Measurements from ENCODE around the gene UBE2M.

The UBE2M gene

GRCh38 chr19:58531034-58531840, 27.2 kb downstream of the UBE2M start:
- Histone ChIP-seq H3K4me3 (ENCODE audit: insufficient read depth, low read length, poor library complexity, severe bottlenecking) (no peak overlapping the region), H3K27ac (ENCODE audit: low read depth, low read length) (no peak overlapping the region), H2AFZ (ENCODE audit: low read depth, low read length, severe bottlenecking) (no peak overlapping the region), H3K36me3 (ENCODE audit: low read length) (no peaks in the 10 kb centered on the region), H3K9me3 (ENCODE audit: insufficient read depth, low read length) (no peaks in the 10 kb centered on the region), H3K79me2 (ENCODE audit: insufficient read depth, low read length) (no peaks in the 10 kb centered on the region), H3K4me2 (ENCODE audit: low read depth, low read length, poor library complexity, severe bottlenecking) (no peak overlapping the region), H3K27me3 (ENCODE audit: low read length) (no peaks in the 10 kb centered on the region), H3K9ac (ENCODE audit: low read length) (no peak overlapping the region), H4K20me1 (ENCODE audit: low read depth, low read length) (no peaks in the 10 kb centered on the region), H3K9me2 (replicated peaks; ENCODE audit: insufficient read depth, low read length) (no peaks in the 10 kb centered on the region), H3F3A (ENCODE audit: insufficient read depth) (no peaks in the 10 kb centered on the region)
- TF ChIP-seq, protein P1, sequence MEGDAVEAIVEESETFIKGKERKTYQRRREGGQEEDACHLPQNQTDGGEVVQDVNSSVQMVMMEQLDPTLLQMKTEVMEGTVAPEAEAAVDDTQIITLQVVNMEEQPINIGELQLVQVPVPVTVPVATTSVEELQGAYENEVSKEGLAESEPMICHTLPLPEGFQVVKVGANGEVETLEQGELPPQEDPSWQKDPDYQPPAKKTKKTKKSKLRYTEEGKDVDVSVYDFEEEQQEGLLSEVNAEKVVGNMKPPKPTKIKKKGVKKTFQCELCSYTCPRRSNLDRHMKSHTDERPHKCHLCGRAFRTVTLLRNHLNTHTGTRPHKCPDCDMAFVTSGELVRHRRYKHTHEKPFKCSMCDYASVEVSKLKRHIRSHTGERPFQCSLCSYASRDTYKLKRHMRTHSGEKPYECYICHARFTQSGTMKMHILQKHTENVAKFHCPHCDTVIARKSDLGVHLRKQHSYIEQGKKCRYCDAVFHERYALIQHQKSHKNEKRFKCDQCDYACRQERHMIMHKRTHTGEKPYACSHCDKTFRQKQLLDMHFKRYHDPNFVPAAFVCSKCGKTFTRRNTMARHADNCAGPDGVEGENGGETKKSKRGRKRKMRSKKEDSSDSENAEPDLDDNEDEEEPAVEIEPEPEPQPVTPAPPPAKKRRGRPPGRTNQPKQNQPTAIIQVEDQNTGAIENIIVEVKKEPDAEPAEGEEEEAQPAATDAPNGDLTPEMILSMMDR (IDR thresholded peaks at IDR 0.05; ENCODE audit: insufficient read depth, low read length, poor library complexity, severe bottlenecking): no peak
- no peak for TF ChIP-seq EZH2phosphoT487 (conservative IDR thresholded peaks at IDR 0.05; ENCODE audit: low read length)

DNA sequence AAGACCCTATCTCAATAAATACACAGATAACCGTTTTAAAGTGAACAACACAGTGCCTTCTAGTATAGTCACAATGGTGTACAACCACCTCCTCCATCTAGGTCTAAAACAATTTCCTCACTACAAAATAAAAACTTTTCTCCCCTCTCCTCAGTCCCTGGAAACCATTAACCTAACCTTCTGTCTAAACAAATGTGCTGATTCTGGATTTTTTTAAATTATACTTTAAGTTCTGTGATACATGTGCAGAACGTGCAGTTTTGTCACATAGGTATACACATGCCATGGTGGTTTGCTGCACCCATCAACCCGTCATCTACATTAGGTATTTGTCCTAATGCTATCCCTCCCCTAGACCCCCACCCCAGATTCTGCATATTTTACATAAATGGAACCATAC, 29.0 kb downstream of the UBE2M start:
- Histone ChIP-seq H3K9me3 (ENCODE audit: insufficient read depth, low read length) (no peaks in the 10 kb centered on the region), H3K9me2 (replicated peaks; ENCODE audit: insufficient read depth, low read length) (no peaks in the 10 kb centered on the region), H2AFZ (ENCODE audit: low read depth, low read length, severe bottlenecking) (no peak overlapping the region), H3K36me3 (ENCODE audit: low read length) (no peaks in the 10 kb centered on the region), H3K4me2 (ENCODE audit: low read depth, low read length, poor library complexity, severe bottlenecking) (no peak overlapping the region), H3F3A (ENCODE audit: insufficient read depth) (no peaks in the 10 kb centered on the region), H3K79me2 (ENCODE audit: insufficient read depth, low read length) (no peaks in the 10 kb centered on the region), H3K4me3 (ENCODE audit: insufficient read depth, low read length, poor library complexity, severe bottlenecking) (no peak overlapping the region), H3K27me3 (ENCODE audit: low read length) (no peaks in the 10 kb centered on the region), H3K9ac (ENCODE audit: low read length) (no peak overlapping the region), H4K20me1 (ENCODE audit: low read depth, low read length) (no peaks in the 10 kb centered on the region), H3K27ac (ENCODE audit: low read depth, low read length) (no peak overlapping the region)
- TF ChIP-seq EZH2phosphoT487 (conservative IDR thresholded peaks at IDR 0.05; ENCODE audit: low read length): no peak
- TF ChIP-seq, protein P1 (IDR thresholded peaks at IDR 0.05; ENCODE audit: insufficient read depth, low read length, poor library complexity, severe bottlenecking): no peak

- Histone ChIP-seq H3K9me2 (replicated peaks; ENCODE audit: insufficient read depth, low read length) (no peaks in the 10 kb centered on the region), H3K9me3 (ENCODE audit: insufficient read depth, low read length) (no peaks in the 10 kb centered on the region), H3K27me3 (ENCODE audit: low read length) (no peaks in the 10 kb centered on the region), H3K36me3 (ENCODE audit: low read length) (no peaks in the 10 kb centered on the region), H4K20me1 (ENCODE audit: low read depth, low read length) (no peaks in the 10 kb centered on the region), H3K4me2 (ENCODE audit: low read depth, low read length, poor library complexity, severe bottlenecking) (no peak overlapping the region), H3K27ac (ENCODE audit: low read depth, low read length) (no peak overlapping the region), H3K4me3 (ENCODE audit: insufficient read depth, low read length, poor library complexity, severe bottlenecking) (no peak overlapping the region), H2AFZ (ENCODE audit: low read depth, low read length, severe bottlenecking) (no peak overlapping the region), H3F3A (ENCODE audit: insufficient read depth) (peaks cover 16% of the 10 kb centered on the region), H3K9ac (ENCODE audit: low read length) (no peak overlapping the region), H3K79me2 (ENCODE audit: insufficient read depth, low read length) (peaks cover 7% of the 10 kb centered on the region; the same call in 1 of the 2 replicates)
- TF ChIP-seq, protein P1 (IDR thresholded peaks at IDR 0.05; ENCODE audit: insufficient read depth, low read length, poor library complexity, severe bottlenecking): no peak
- TF ChIP-seq EZH2phosphoT487 (conservative IDR thresholded peaks at IDR 0.05; ENCODE audit: low read length): no peak
Observed at GRCh38 chr19:58522709-58523108, 35.7 kb downstream of the UBE2M start.
